HG03159 (cell line): Measurements from ENCODE around the gene OR51V1.

ENCODE experiments used
- ATAC-seq: cut with Tn5 transposase; IDR thresholded peaks from one replicate; pipeline ENCODE4 v1.9.1; 2021; ENCODE audit warnings: mild to moderate bottlenecking, moderate library complexity; ENCODE audit not compliant: unreplicated experiment

The OR51V1 gene

GRCh38 chr11:5231111-5231510 lies 30.6 kb upstream of the OR51V1 start:
- no peak for ATAC-seq

GRCh38 chr11:5230266-5230665 lies 29.8 kb upstream of the OR51V1 start:
- ATAC-seq = no peak

- no peak for ATAC-seq
Measured at GRCh38 chr11:5229796-5230195, 29.3 kb upstream of the OR51V1 start.

GRCh38 chr11:5229356-5229755 lies 28.9 kb upstream of the OR51V1 start:
- no peak for ATAC-seq

DNA sequence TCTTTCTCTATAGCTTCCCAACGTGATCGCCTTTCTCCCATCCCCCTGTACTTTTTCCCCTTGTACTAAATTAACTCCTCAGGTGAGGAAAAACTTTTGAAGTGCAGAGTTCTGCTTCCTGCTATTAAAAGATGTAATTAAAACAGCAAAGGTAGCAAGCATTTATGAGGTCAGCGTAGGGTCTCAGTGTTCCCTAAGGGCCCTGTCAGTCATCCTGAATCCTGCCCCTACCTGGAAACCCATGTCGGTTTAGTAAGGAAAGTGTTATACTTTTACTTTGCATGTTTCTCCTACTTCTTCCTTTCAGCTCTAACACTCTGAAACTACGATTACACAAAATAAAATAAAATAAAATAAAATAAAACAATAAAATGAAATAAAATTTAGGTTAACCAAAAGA lies 27.6 kb upstream of the OR51V1 start:
- ATAC-seq = no peak

GRCh38 chr11:5227681-5228080 lies 27.2 kb upstream of the OR51V1 start:
- ATAC-seq = no peak

GRCh38 chr11:5226732-5227310 lies 26.3 kb upstream of the OR51V1 start, which contains the start of gene HBB:
Gene HBB (minus strand): TSS chr11:5227071. CDS start chr11:5227021, 50 bp downstream.
- no peak for ATAC-seq

DNA sequence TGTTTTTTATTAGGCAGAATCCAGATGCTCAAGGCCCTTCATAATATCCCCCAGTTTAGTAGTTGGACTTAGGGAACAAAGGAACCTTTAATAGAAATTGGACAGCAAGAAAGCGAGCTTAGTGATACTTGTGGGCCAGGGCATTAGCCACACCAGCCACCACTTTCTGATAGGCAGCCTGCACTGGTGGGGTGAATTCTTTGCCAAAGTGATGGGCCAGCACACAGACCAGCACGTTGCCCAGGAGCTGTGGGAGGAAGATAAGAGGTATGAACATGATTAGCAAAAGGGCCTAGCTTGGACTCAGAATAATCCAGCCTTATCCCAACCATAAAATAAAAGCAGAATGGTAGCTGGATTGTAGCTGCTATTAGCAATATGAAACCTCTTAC lies 25.0 kb upstream of the OR51V1 start:
- no peak for ATAC-seq

- ATAC-seq = no peak
Measured at GRCh38 chr11:5224538-5225479, 24.3 kb upstream of the OR51V1 start.

DNA sequence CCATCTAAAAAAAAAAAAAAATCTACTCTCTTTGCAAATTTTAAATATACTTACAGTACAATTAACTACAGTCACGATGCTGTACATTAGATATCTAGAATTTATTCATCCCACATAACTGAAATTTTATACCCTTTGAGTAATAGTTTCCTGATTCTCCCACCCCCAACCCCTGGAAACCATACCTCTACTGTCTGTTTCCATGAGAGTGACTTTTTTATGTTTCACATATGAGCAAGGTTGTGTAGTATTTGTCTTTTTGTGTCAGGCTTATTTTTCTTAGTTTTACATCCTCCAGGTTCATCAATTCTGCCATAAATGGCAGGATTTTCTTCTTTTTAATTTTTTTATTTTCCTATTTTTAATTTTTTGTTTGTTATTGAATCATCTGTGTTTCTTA lies 23.2 kb upstream of the OR51V1 start:
- no peak for ATAC-seq

DNA sequence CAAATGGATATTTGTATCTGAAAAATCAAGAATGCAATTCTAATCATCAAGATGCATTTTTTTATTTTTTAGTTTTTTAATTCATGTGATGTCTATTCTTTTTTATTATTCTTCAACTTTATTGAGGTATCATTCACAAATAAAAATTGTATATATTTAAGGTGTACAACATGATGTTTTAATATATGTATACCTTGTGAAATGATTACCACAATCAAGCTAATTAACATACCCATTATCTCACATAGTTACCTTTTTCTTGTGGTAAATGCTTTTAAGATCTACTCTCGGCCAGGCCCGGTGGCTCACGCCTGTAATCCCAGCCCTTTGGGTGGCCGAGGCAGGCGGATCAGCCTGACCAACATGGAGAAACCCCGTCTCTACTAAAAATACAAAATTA lies 22.7 kb upstream of the OR51V1 start:
- no peak for ATAC-seq

DNA sequence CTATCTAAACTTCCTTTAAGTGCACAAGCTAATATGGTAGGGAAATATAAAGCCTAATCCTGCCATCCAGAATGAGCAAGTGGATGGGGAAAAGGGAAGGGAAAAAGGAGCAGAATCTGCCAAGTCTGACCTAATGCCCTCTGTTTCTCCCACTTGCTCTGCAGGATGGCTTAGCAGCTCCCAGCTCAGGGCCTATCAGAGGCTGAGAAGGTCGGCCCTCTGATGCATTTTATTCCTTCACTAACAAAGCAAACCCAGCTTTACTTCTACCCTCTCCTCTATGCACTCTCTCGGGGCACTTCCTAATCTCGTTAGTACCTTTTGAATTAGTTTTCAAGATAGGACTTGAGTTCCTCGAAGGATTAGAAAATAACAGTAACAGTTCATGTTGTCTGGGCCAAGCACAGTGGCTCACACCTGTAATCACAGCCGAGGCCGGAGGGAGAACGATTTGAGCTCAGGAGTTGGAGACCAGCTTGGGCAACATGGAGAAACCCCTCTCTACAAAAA lies 9.9 kb upstream of the OR51V1 start:
- ATAC-seq = no peak

GRCh38 chr11:5204787-5205186 lies 4.3 kb upstream of the OR51V1 start:
- no peak for ATAC-seq

DNA sequence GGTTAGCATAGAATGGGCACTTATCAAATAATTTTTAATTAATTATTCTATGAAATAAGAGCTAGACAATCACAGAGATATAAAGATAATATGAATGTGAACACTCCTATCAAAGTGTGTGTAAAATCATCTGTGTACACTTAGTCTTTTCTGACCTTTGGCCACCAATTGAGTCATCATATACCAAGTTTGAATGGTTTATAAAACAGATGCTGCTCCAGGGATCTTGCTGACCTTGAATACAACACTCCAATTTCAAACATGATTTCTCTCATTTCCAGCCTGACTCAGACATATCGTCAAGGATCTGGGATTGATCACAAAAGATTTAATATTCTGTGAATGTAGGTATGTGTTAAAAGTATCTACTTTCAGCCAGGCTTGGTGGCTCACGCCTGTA lies 2.9 kb upstream of the OR51V1 start:
- ATAC-seq = no peak

DNA sequence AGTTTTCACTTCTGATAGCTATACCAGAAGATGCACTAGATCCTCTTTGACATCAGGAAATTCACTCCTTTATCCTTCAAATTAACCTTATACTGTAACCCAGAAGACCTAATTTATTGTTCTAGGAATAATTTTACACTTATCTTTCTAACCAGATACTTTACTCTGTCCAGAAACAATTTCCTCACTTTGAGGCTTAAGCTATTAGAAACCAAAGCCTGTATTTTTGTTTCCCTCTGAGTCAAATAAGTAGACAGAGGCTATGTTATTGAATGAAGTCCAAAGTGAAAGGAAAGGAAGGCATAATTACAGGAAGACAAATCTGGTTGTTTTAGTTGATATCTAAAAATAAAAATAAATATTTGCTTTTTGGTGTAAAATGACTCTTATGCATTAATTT lies 2.2 kb downstream of the OR51V1 start:
- ATAC-seq = no peak

- no peak for ATAC-seq
Measured at GRCh38 chr11:5197536-5197935, 2.9 kb downstream of the OR51V1 start.

GRCh38 chr11:5196731-5197130 lies 3.8 kb downstream of the OR51V1 start:
- ATAC-seq = no peak

DNA sequence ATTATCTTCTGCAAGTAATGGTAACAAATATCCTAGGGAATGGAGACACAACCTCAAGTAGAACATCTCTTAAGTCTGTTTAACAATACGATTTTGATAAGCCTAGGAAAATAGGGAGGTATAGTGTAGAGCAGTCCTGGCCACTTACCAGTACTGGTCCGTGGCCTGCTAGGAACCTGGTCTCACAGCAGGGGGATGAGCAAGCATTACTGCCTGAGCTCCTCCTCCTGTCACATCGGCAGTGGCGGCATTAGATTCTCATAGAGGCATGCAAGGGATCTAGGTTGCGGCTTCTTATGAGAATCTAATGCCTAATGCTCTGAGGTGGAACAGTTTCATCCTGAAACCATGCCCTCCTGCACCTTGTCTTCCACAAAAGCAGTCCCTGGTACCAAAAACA lies 4.4 kb downstream of the OR51V1 start:
- no peak for ATAC-seq

- ATAC-seq = no peak
Measured at GRCh38 chr11:5192738-5193137, 7.7 kb downstream of the OR51V1 start.

GRCh38 chr11:5188201-5188600 lies 12.3 kb downstream of the OR51V1 start:
- no peak for ATAC-seq

DNA sequence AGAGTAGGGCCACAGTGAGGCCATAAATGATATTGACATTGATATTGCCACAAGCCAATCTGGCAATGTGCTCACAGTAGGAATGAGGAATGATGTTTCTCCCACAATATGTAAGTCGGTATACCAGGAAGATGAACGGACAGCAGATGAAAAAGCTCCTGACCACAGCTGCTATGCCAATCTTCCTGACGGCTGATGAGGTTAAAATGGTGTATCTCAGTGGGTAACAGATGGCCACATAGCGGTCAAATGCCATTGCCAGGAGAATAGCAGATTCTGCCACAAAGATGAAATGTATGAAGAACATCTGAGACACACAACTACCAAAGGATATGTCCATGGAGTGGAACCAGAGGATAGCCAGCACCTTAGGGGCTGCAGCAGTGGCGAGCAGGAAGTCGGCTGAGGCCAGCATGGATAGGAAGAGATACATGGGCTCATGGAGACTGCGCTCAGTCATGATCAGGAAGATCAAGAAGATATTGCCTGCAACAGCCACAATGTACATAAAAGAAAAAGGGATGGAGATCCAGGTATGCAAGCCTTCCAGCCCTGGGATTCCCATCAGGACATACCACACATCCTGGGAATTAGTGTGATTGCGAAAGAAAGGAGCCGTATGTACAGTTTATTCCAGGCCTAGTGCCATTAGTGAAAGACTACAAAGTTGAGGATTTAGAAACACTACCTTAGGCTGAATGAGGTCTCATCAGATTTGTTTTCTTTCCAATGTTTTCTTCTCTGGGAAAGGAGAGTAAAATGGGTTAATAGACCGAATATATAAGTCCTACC lies 22.2 kb downstream of the OR51V1 start:
- no peak for ATAC-seq
